ENCODE measurements around the gene PELI1.

PELI1 gene

DNA sequence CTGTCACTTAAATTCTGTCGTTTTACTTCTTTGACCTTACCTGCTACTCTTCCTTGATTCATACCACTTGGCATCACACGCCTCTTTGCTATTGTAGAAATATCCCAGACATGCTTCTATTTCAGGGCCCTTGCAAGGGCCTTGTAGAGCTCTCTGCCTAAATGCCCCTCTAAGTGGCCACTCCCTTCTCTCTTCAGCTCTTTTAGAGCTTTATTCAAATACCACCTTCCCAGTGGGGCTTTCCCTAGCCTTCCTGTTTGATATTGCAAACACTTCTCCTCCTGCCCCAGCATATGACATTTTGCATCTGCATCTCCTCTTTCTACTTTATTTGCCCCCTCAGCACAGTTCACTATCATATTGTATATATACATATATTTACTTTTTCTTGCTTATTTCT is 54.0 kb downstream of the PELI1 start:
- TF ChIP-seq SIN3A (IDR thresholded peaks at IDR 0.05; ENCODE audit: borderline replicate concordance, insufficient read depth, low read length) = no peak
- TF ChIP-seq FOXP2 (optimal IDR thresholded peaks at IDR 0.05; ENCODE audit: borderline replicate concordance, extremely low read depth, extremely low read length, insufficient read depth) = no peak
- no peak for TF ChIP-seq POLR2AphosphoS5 (IDR thresholded peaks at IDR 0.05; ENCODE audit: low read depth, low read length)
- TF ChIP-seq TAF1 (IDR thresholded peaks at IDR 0.05; ENCODE audit: borderline replicate concordance, insufficient read depth, low read length) = no peak
- TF ChIP-seq, protein P1, sequence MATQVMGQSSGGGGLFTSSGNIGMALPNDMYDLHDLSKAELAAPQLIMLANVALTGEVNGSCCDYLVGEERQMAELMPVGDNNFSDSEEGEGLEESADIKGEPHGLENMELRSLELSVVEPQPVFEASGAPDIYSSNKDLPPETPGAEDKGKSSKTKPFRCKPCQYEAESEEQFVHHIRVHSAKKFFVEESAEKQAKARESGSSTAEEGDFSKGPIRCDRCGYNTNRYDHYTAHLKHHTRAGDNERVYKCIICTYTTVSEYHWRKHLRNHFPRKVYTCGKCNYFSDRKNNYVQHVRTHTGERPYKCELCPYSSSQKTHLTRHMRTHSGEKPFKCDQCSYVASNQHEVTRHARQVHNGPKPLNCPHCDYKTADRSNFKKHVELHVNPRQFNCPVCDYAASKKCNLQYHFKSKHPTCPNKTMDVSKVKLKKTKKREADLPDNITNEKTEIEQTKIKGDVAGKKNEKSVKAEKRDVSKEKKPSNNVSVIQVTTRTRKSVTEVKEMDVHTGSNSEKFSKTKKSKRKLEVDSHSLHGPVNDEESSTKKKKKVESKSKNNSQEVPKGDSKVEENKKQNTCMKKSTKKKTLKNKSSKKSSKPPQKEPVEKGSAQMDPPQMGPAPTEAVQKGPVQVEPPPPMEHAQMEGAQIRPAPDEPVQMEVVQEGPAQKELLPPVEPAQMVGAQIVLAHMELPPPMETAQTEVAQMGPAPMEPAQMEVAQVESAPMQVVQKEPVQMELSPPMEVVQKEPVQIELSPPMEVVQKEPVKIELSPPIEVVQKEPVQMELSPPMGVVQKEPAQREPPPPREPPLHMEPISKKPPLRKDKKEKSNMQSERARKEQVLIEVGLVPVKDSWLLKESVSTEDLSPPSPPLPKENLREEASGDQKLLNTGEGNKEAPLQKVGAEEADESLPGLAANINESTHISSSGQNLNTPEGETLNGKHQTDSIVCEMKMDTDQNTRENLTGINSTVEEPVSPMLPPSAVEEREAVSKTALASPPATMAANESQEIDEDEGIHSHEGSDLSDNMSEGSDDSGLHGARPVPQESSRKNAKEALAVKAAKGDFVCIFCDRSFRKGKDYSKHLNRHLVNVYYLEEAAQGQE (IDR thresholded peaks at IDR 0.05; ENCODE audit: insufficient read depth in 1 of 2, low read depth in 2 of 2, low read length in 2 of 2) = no peak

DNA sequence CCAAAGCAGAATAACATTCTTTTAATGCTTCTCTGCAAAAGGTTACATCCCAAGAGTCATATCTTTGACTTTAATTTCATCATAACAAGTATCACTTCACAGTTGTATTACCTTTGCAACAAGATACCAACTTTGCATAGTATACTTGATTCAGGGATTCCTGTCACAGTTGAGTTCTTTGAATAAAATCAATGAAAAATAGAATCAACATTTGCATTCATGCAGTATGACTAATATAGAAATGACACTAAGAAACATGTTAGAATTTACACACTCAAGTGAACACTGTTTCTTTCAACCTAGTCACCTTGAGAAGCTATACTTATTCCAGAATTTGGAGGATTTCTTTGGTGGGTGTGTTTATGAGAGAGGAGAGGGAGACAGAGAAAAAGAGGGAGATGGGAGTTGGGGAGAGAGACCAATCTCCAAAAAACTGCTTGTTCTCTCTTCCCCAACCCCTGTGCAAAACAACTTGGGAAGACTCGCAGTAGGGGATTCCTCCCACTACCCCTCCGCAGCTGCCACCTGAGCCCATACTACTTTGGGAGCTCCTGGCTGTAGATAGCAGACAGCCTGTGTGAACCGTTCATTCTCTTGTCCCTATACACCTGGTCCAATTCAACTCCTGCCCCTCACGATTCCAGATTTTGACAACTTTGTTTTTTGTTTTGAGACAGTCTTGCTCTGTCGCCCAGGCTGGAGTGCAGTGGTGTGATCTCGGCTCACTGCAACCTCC is 57.7 kb downstream of the PELI1 start:
- TF ChIP-seq, protein P1 (IDR thresholded peaks at IDR 0.05; ENCODE audit: insufficient read depth in 1 of 2, low read depth in 2 of 2, low read length in 2 of 2) = no peak

DNA sequence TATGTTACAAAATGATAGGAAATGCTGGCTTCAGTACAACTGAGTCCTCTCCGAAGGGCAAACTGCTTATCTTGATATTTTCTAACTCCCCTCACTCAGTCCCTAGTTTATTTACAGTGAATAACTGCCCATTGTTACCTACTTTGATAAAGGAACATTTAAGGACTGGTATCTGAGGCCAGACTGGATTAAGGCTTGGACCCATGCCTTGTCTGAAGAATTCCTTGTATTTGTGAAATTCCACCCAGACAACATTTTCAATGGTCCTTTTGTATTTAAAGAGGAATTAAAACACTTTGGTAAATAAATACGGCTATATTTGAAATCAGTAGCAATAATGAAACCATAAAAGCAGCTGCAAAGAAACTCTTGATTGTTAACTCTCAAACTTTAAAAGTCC is 58.3 kb downstream of the PELI1 start:
- TF ChIP-seq, protein P1 (IDR thresholded peaks at IDR 0.05; ENCODE audit: insufficient read depth in 1 of 2, low read depth in 2 of 2, low read length in 2 of 2) = no peak
- TF ChIP-seq FOXP2 (optimal IDR thresholded peaks at IDR 0.05; ENCODE audit: borderline replicate concordance, extremely low read depth, extremely low read length, insufficient read depth) = no peak
- no peak for TF ChIP-seq SIN3A (IDR thresholded peaks at IDR 0.05; ENCODE audit: borderline replicate concordance, insufficient read depth, low read length)
- TF ChIP-seq TAF1 (IDR thresholded peaks at IDR 0.05; ENCODE audit: borderline replicate concordance, insufficient read depth, low read length) = no peak
- TF ChIP-seq POLR2AphosphoS5 (IDR thresholded peaks at IDR 0.05; ENCODE audit: low read depth, low read length) = no peak

DNA sequence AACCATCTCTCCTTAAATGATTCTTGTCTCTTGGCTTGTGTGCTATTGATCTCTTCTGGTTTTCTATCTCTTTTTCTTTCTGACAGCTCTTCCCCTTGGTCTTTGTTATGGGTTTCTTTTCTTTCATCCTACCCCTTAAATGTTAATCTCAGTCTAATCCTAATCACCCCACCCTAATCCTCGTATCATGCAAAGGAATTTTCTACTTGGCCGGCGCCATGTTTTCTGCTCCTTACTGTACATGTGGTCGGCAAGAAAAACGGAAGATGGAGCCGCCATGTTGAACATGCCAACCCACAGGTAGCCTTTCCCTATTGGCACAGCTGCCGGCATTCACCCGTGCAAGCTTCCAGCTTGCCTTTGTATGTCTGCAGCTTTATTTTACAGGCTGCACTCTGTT is 63.2 kb downstream of the PELI1 start:
- TF ChIP-seq SIN3A (IDR thresholded peaks at IDR 0.05; ENCODE audit: borderline replicate concordance, insufficient read depth, low read length) (no peak), POLR2AphosphoS5 (IDR thresholded peaks at IDR 0.05; ENCODE audit: low read depth, low read length) (no peak)

DNA sequence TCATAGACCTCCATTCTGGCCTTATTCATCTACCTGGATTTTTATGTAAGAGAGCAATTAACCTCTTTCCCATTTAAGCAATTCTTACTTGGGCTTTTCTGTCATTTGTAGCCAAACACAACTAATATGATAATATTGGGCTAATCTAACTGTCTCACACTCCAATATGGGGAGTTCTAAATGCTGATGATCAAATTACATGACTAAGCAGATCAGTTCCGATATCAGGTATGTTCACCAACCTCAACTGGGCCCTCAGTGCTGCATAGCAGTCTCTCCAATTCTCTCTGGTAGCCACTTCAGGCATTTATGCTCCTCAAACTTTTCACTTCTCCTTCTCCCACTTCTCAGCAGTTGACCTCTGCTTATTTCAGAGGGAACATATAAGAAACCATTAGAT is 64.0 kb downstream of the PELI1 start:
- TF ChIP-seq, protein P1 (IDR thresholded peaks at IDR 0.05; ENCODE audit: insufficient read depth in 1 of 2, low read depth in 2 of 2, low read length in 2 of 2) = no peak
- TF ChIP-seq TAF1 (IDR thresholded peaks at IDR 0.05; ENCODE audit: borderline replicate concordance, insufficient read depth, low read length) (no peak), SIN3A (IDR thresholded peaks at IDR 0.05; ENCODE audit: borderline replicate concordance, insufficient read depth, low read length) (no peak), FOXP2 (optimal IDR thresholded peaks at IDR 0.05; ENCODE audit: borderline replicate concordance, extremely low read depth, extremely low read length, insufficient read depth) (no peak), POLR2AphosphoS5 (IDR thresholded peaks at IDR 0.05; ENCODE audit: low read depth, low read length) (no peak)

All from PFSK-1 (cell line).